Fibroblast of skin of right biceps (primary cell): ENCODE data around the gene AHRR.

ENCODE experiments used
- DNase-seq: peaks from one replicate; pipeline ENCODE4 v3.0.0-alpha.2; 2013

The AHRR gene

DNA sequence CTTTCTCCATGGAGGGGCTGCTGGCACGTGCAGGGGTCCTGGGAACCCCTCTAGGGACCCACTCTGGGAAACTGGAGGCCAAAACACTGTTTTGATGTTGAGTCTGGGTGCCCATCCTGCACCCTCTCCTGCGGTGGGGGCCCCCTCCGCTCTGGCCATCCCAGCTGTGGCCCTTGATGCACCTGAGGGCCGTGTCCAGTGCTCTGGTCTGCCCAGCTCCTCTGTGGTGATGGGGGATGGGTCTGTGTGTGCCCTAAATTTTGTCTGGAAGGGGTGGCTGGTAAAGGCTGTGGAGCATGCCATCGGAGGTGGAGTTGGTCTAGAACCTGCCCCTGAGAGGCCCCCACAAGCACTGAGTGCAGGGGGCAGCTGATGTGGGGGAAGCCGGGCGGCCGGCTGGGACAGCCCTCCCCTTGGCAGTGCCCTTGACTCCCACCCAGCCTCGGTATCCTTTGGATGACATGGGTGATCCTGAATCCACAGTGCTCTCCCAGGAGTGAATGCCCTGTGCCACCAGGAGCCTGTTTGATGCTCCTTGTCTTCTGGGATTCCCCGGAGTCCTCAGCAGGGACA is 26.3 kb downstream of the AHRR start:
- DNase-seq = no peak

GRCh38 chr5:348726-349125 is 27.2 kb downstream of the AHRR start:
- no peak for DNase-seq

GRCh38 chr5:350355-350754 is 28.8 kb downstream of the AHRR start:
- DNase-seq = no peak

- DNase-seq = no peak
Measured at GRCh38 chr5:351084-351920, 29.8 kb downstream of the AHRR start.

- no peak for DNase-seq
Measured at GRCh38 chr5:351921-352245, 30.4 kb downstream of the AHRR start.

DNA sequence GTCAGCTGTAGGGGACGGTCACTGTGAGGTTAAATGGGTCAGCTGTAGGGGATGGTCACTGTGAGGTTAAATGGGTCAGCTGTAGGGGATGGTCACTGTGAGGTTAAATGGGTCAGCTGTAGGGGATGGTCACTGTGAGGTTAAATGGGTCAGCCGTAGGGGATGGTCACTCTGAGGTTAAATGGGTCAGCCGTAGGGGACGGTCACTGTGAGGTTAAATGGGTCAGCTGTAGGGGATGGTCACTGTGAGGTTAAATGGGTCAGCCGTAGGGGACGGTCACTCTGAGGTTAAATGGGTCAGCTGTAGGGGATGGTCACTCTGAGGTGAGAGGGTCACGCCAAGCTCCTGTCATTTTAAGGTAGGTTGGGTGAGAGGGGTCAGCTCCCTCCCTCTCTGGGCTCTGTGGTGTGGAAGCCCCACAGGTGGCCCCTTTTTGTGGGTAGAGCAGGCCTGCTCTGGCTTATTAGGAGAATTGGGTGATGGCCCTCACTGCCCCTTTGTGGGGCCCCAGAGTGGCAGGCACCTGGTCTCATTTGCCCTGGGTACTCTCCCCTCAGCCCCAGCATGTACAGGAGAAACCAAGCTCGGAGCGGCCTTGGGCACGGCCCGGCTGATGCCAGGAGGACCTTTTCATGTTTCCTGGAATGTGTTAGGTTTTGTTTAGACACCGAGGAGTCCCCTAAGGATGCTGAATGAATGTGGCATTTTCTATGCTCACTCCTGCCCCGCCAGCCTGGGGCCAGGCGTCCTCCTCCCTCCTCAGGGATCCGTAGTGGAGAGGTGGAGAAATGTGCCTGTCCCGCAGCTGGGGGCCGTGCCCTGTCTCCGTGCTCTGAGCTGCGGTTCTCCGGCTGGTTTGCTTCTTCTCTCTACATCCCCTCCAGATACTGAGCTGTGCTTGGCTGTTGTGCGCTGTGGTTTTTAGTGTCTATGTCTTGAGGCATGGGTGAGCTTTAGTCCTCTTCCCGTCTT is 31.4 kb downstream of the AHRR start:
- DNase-seq = no peak

DNA sequence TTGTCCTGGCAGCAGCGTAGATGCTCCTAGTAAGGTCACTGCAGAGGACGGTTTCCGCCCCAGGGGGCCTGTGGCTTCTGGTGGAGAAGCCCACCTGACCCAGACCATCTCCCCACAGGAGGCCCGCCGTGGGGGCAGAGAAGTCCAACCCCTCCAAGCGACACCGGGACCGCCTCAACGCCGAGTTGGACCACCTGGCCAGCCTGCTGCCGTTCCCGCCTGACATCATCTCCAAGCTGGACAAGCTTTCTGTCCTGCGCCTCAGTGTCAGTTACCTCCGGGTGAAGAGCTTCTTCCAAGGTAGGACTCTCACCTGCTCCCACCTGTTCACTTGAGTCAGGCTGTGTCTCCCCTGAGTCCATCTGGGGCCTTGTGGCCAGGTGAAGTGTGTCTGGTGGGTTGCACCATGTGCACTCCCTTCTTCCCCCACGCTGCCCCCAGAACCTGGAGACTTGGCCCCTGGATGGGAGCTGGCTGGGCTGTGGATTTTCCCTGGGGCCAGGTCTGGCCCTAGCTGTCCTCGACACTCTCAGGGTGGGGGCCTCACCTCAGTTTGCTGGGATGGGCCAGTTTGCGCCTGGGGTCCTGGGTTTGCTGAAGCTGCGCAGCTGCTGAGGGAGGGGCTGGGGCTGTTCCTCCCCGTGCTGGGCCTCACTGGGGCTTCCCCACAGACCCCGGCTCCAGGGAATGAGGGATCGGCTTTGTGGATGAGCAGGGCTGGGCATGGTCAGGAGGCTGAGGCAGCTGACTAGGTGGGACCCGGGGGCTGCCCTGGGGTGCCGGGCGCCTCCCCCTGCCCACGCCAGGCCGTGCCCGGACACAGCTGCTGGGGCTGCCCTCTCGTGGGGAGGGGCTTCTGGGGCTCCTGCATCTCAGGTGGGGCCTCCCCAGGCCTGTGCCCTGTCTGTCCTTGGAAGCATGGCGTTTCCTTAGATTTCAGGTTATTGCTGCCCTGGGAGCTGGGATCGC is 32.4 kb downstream of the AHRR start:
- no peak for DNase-seq

DNA sequence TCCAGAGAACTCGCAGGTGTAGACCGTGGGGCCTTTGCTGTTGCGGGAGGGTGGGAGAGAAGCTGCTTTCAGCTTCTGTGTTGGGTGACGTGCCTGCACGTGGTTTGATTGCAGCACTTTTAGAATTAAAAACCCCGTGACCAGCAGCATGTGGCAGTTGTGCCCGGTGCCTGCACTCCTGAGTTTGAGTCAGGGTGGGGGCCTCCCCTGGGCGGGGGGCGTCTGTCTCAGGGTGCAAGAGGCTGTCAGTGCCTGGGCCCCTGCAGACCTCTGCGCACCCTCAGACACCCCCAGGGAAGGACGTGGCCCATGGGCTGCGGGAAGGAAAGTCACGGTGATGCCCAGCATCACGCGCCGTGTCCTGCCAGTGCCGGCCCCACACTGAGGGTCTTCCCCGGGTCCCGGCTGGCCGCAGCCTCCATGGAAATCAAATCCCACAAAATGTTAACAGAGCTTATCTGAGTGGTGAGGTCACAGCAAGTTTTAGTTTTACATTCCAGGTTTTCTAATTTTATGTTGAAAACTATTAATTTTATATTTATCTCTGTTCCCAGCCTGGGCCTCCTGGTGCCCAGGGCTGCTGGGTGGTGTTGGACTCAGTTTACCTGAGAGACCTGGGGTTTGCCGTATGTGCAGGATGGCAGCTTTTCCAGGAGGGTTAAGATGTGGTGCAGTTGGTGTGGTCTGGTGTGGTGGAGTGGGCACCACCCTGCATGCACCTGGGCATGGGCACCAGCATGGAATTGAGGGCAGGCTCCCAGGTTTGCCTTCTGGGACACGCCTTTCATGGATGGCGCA is 33.3 kb downstream of the AHRR start:
- DNase-seq = no peak

GRCh38 chr5:355379-355935 is 33.9 kb downstream of the AHRR start:
- DNase-seq = no peak

DNA sequence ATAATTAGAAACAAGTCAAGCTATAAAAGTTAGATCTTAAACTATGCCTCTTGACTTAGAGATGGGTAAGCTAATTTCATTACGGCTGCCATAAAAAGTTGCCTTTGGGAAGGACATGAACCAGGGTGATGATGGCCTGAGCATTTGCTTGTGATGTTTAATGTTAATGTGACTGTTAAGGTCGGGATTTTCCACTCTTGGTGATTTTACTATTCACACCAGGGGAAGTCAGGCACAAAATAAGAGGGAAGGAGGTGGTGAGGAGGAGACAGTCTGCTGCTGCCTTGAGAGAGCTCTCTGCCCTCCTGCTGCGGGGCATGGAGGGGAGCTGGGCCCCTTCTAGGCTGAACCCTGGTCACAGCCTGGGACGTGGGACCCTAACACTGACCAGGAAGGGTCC is 34.4 kb downstream of the AHRR start:
- no peak for DNase-seq

GRCh38 chr5:359301-359897 is 37.9 kb downstream of the AHRR start:
- DNase-seq = no peak

DNA sequence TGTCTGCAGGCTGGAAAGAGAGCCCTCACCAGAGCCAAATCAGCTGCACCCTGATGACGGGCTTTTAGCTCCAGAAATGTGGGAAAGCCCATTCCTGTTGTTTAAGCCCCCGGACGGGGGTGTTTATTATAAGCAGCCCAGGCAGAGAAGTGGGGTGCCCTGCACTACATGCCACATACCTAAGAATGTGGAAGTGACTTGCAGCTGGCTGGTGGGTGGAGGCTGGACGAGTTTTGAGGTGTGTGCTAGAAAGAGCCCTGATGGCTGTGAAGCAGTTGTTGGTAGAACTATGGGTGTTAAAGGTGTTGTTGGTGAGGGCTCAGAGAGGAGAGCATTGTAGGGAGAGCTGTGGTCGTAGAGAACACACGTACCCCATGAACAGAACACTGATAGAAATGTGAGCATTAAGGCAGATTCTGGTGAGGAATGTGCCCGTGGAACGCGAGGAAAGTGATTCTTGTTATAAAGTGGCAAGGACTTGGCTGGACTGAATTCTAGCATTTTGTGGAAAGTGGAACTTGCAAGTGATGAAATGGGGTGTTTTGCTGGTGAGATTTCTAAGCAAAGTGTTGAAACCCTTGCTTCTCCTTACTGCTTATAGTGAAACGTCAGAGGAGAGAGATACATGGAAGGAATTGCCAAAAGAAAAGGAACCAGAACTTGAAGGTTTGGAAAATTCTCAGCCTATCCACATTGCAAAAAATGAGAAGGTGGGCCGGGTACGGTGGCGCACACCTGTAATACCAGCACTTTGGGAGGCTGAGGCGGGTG is 38.9 kb downstream of the AHRR start:
- DNase-seq = no peak

GRCh38 chr5:362189-362588 is 40.7 kb downstream of the AHRR start:
- DNase-seq = no peak

- DNase-seq = no peak
Measured at GRCh38 chr5:362978-363765, 41.7 kb downstream of the AHRR start.

GRCh38 chr5:364497-364896 is 43.0 kb downstream of the AHRR start:
- DNase-seq = no peak

DNA sequence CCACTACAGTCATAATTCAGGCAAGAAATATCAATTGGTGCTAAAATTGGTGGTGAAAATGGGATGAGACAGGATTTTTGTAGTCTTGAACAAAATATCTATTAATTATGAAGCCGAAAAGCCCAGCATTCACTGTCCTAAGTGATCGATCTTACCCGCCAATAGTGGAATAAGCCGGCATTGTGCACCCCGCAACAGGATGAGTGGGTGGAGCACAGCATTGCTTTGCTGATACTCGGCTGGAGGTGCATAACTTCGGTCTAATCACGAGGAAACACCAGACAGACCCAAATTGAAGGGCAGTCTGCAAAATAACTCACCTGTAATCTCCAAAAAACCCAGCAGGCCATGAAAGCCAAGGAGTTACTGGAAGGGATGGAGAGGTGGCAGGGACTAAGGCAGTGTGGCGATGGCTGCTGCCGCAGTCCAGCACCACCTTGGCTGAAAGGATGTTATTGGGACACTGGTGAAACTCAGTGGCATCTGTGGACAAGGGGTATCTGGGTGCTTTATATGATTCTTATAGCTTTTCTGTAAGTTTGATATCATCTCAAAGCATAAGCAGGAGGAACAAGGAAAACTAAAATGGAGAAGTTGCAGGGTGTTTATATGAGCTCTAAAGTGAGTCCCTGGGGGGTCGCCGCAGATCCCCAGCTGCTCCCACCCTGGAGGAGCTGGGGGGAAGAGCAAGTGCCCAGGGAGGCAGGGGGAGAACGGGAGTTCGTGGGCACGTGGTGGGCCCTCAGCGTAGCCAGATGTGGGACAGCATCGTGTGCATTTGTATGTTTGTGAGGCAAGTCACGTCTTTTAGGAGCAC is 45.2 kb downstream of the AHRR start:
- DNase-seq = no peak

- no peak for DNase-seq
Measured at GRCh38 chr5:367358-368130, 46.0 kb downstream of the AHRR start.
